WTC11 (cell line): ENCODE measurements around the gene ARAP1.

ENCODE experiments used
- ATF2 ChIP-seq: sonication (generic); formaldehyde crosslinking; IDR thresholded peaks from 2 replicates; pipeline ENCODE4 v1.8.1; 2022; ENCODE audit warnings: low read depth, missing genetic modification reagents, borderline replicate concordance
- CTCF ChIP-seq: fragments of 200-600 bp; IDR thresholded peaks from 2 replicates; pipeline ENCODE4 v1.8.0; 2022; ENCODE audit warnings: antibody characterized with exemption
- ETV6 ChIP-seq: sonication (generic); formaldehyde crosslinking; IDR thresholded peaks from 2 replicates; pipeline ENCODE4 v1.8.1; 2022; ENCODE audit warnings: mild to moderate bottlenecking, missing genetic modification reagents
- IRF2 ChIP-seq: sonication (generic); formaldehyde crosslinking; IDR thresholded peaks from 2 replicates; pipeline ENCODE4 v1.8.0; 2022; ENCODE audit warnings: low read depth, missing genetic modification reagents, borderline replicate concordance
- JAZF1 ChIP-seq: fragments of 250-450 bp; sonication (Bioruptor Pico); IDR thresholded peaks from 2 replicates; pipeline ENCODE4 v1.9.0; 2021; ENCODE audit warnings: moderate library complexity, mild to moderate bottlenecking, inconsistent platforms
- MLX ChIP-seq: sonication (generic); formaldehyde crosslinking; IDR thresholded peaks from 2 replicates; pipeline ENCODE4 v1.8.1; 2023; ENCODE audit warnings: mild to moderate bottlenecking, missing genetic modification reagents, moderate library complexity
- NR1H2 ChIP-seq: sonication (generic); formaldehyde crosslinking; IDR thresholded peaks from 2 replicates; pipeline ENCODE4 v1.9.0; 2021; ENCODE audit warnings: mild to moderate bottlenecking, moderate library complexity, missing genetic modification reagents
- PRDM15 ChIP-seq: sonication (generic); formaldehyde crosslinking; IDR thresholded peaks from 2 replicates; pipeline ENCODE4 v1.8.0; 2022; ENCODE audit warnings: missing genetic modification reagents
- USF2 ChIP-seq: sonication (generic); formaldehyde crosslinking; IDR thresholded peaks from 2 replicates; pipeline ENCODE4 v1.8.1; 2023; ENCODE audit warnings: mild to moderate bottlenecking, missing genetic modification reagents, moderate library complexity
- ZNF138 ChIP-seq: sonication (generic); formaldehyde crosslinking; conservative IDR thresholded peaks from 2 replicates; pipeline ENCODE4 v1.8.1; 2022; ENCODE audit warnings: mild to moderate bottlenecking, moderate library complexity, missing genetic modification reagents
- ZNF219 ChIP-seq: sonication (generic); formaldehyde crosslinking; IDR thresholded peaks from 2 replicates; pipeline ENCODE4 v1.8.0; 2023; ENCODE audit warnings: missing genetic modification reagents, mild to moderate bottlenecking, borderline replicate concordance
- ZNF423 ChIP-seq: fragments of 250-450 bp; sonication (Bioruptor Pico); IDR thresholded peaks from 2 replicates; pipeline ENCODE4 v2.1.2; 2022; ENCODE audit warnings: mild to moderate bottlenecking, moderate library complexity

GRCh38 chr11:72738199-72739141 is 13.7 kb downstream of the ARAP1 start:
- TF ChIP-seq CTCF (no peak), USF2 (no peak), PRDM15 (no peak), ZNF138 (CRISPR knock-in tag) (no peak), IRF2 (CRISPR knock-in tag) (no peak), JAZF1 (CRISPR knock-in tag) (no peak), ETV6 (CRISPR knock-in tag) (no peak), ZNF423 (no peak), ATF2 (no peak), NR1H2 (CRISPR knock-in tag) (no peak), ZNF219 (CRISPR knock-in tag) (no peak), MLX (CRISPR knock-in tag) (no peak)
